A172 (cell line): ENCODE data around the gene LPGAT1. TPM values are rescaled to one million over a fixed set of nuclear protein-coding genes. Genes with fewer than 3 reads are reported as not detected.

Experiments used
- DNase-seq: peaks from one replicate; pipeline ENCODE4 v3.0.0-alpha.2; 2015; ENCODE audit warnings: low spot score
- total RNA-seq: library from RNA; depleted of rRNA; stranded (reverse); fragments of >200 nt; shearing (Covaris generic); gene quantifications from 2 replicates; pipeline ENCODE4 v1.2.3, GENCODE V29; 2014

Gene LPGAT1
- total RNA-seq, 1 experiment from 2014 or later, result 83.8 TPM

DNA sequence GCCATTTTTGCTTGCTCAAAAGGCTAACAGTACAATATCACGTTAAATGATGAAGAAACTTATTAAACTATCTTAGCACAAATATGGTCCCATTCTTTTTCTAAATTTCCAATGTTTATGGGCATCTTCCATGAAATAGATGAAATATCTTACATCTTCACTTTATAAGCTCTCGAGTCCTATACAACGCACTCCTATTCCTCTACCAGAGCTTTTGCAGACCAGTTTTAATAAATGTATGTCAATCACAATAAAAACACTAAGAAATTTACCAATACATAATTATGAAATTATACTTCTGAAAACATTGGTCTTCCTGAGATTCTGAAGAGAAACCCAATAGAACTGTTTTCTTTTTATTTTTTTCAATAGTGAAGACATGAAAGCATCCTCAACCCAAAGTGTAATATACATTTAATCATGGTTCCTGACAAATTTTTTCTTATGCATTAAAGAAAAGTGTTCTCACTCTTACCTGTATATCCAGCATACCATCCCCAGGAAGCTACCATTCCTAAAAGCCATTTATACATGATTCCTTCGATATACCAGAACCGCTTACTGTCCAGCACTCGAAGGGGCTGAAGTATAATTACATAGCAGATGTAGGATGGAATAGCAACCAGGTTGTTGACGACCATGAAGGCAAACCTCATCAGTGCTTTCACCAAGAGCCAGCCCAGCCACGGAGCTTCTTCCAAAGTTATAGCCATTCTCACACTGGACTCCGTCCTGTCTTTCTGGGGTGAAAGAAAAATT lies 1.8 kb downstream of the LPGAT1 start:
- no peak for DNase-seq

GRCh38 chr1:211827051-211827450 lies 3.5 kb downstream of the LPGAT1 start:
- DNase-seq, result no peak

- peak; percentile 55 for DNase-seq
Measured at GRCh38 chr1:211825980-211826379, 4.6 kb downstream of the LPGAT1 start.

DNA sequence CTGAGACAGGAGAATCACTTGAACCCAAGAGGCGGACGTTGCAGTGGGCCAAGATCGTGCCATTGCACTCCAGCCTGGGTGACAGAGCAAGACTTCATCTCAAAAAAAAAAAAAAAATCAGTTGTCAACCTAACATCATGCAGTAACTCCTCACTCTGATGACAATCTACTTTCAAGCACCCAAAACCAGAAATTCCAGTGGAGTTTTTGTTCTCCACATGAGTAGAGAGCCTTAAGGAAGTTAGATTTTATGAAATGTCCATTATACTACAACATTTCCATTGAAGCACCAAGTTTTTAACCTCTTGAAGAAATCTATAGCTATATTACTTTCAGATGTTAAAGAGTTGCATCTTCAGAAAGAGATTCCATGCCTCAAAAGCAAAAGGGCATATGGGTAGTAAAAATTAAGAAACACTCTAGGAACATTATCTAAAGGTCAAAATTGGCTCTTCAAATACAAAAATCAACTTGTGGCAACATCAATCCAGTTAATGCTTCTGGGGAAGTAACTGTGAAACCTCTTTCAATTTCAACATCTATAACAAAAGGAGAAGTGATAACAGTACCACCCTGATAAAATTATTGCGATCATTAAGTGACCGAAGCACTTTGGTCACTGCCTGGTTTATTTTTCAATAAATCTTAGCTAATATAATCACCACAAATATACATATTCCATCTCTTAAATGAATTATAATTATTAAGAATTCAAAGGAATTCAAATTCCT lies 7.7 kb downstream of the LPGAT1 start:
- no peak for DNase-seq

GRCh38 chr1:211816586-211816985 lies 14.0 kb downstream of the LPGAT1 start:
- DNase-seq, result no peak

DNA sequence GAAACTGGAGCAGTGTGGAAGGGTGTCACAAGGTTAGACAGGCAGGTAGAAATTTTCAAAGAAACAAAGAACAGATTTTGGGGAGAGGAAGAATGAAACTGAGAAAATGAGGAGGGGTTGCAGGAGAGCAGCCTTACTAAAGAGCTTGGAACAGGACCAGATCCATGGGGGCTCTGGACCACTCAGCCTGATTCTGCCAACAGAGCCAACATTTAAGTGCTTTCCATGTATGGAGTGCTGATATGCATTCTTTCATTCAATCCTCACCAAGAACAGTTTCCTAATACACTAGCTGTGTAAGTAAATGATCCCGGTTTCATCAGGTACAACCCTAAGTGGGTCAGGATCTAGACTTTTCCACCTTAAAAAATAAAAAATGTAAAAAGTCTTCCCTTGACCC lies 16.2 kb downstream of the LPGAT1 start:
- DNase-seq, result no peak

DNA sequence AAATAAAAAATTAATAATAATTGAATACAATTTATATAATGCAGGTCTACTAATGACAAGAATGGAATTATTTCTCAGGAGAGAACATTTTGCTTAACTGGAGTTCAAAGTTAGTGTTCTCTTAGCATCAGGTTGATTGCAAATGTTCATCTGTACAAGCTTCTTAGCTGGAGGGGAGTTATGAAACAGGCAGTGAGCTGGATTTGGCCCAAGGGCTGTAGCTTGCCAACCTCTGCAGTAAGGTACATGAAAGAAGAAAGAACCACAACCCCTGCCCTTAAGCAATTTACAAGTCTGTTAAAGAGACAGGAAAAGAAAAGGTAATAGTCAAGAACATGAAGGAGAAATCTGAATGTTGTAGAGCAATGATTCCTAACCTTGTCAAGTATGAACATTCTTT lies 17.0 kb downstream of the LPGAT1 start:
- no peak for DNase-seq

DNA sequence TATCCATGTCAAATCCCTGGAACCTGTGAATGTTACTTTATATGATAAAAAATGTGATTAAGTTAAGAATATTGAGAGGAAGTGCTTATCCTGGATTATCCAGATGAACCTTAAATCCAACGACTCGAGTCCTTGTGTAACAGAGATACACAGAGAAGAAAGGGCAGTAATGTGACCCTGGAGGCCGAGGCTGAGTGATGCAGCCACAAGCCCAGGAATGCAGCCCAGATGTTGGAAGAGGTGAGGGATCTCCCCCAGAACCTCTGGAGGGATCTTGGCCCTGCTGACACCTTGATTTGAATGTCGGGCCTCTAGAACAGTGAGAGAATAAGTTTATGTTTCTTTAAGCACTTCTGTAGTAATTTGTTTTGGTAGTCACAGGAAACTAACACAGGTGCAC lies 18.0 kb downstream of the LPGAT1 start:
- DNase-seq, result no peak

DNA sequence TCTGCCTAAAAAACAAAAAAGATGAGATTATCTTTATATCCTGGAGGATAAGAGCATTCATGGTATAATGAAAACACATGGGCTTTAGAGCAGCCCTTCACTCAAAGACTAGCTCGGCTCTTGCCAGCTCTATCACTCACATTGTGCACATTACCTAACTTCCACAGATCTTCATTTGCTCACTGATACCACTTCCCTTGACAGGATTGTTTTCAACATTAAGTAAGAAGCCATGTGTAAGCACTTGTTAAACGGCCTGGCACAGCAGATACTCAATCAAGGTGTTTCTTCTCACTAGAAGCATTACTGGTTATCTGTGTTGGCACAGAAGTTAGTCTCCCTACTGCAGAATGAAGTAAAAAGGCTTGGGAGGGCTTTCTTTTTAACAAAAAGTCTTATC lies 18.7 kb downstream of the LPGAT1 start:
- no peak for DNase-seq

GRCh38 chr1:211811126-211811525 lies 19.4 kb downstream of the LPGAT1 start:
- no peak for DNase-seq

DNA sequence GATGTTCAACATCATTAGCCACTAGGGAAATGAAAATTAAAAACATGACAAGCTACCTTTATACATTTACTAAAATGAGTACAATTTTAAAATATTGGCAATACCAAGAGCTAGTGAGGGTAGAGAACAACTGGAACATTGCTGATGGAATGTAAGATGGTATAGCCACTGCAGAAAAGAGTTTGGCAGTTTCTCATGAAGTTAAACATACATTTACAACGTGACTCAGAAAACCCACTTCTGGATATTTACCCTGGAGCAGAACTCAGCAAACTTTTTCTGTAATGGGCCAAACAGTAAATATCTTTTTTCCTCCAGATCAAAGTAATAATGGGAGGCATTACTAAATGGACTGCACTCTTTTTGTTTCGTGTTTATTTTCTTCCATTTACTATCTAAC lies 22.1 kb downstream of the LPGAT1 start:
- no peak for DNase-seq

DNA sequence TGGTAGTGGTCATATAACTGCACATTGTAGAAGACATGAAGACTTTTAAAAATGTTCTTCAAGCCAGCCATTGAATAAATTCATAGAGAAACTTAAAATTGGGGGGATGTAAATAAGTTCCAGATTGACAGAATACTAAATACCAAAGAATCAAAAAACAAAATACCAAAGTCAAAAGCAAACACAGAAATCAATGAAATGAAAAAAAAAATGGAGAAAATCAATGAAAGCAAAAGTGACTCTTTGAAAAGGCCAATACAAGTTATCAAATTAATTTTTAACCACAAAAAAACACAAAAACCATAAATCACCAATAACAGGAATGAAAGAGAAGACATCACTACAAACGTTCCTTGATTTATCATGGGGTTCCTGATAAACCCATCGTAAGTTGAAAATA lies 25.6 kb downstream of the LPGAT1 start:
- DNase-seq, result no peak

GRCh38 chr1:211800925-211801607 lies 29.5 kb downstream of the LPGAT1 start:
- no peak for DNase-seq

- no peak for DNase-seq
Measured at GRCh38 chr1:211797994-211798393, 32.6 kb downstream of the LPGAT1 start.

DNA sequence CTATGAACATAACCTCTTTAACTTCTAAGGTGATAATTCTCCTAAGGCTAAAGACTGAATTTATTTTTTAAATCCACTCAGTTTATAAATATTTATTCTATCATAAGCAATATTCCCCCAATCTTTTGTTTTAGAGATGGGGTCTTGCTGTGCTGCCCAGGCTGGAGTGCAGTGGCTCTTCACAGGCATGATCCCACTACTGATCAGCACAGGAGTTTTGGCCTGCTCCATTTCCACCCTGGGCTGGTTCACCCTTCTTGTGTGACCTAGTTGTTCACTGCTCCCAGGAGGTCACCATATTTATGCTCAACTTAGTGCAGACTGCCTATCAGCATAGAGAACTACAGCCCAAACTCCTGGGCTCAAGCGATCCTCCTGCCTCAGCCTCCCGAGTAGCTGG lies 38.6 kb downstream of the LPGAT1 start:
- DNase-seq, result no peak

DNA sequence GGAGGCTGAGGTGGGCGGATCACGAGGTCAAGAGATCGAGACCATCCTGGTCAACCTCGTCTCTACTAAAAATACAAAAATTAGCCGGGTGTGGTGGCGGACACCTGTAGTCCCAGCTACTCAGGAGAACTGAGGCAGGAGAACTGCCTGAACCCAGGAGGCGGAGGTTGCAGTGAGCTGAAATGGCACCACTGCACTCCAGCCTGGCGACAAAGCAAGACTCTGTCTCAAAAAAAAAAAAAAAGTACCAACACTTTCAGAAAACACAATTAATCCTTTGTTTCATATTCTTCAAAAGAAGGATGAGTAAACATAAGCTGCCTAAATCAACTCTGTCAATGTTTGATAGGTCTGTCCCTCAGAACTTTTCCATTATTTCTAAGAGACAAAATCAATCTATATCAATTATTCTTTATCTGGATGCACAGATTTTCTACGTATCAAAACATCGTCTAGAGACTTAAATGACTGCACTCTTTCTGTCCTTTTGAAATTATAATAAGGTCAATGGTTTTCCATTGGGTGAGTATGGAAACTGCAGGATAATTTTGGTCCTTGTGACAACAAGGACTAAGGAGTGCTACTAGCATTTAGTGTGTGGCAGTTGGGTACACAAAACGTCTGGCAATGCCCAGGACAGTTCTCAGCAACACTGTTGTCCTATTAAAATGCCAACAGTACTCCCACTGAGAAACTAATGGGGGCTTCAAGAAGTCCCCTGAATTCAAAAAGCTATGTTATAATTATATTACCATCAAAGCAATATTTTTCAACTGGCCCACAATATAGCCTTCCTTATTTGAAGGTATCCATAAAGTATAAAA lies 40.7 kb downstream of the LPGAT1 start:
- no peak for DNase-seq

- DNase-seq, result no peak
Measured at GRCh38 chr1:211788626-211789025, 41.9 kb downstream of the LPGAT1 start.

GRCh38 chr1:211783897-211784296 lies 46.7 kb downstream of the LPGAT1 start:
- no peak for DNase-seq

DNA sequence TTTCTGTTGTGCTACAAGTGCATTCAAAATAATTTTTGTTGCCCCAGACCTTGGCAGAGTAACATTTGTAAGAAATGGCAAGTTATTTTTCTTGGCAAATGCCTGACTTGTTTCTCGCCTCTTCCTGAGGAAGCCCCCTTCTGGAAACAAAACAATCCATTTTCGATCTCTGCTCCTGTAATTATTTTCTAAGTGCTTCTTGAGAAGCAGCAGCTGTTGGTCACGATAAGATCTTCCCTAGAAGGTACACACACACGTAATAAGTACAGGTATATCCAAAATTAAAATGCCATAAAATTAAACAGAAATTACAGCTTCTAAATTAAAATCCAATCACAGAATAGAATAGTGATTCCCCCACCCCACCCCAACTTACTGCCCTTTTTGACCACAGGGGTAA lies 47.3 kb downstream of the LPGAT1 start:
- no peak for DNase-seq

GRCh38 chr1:211781260-211781659 lies 49.3 kb downstream of the LPGAT1 start:
- no peak for DNase-seq

GRCh38 chr1:211775170-211775569 lies 55.4 kb downstream of the LPGAT1 start:
- DNase-seq, result no peak

- DNase-seq, result no peak
Measured at GRCh38 chr1:211764701-211765100, 65.9 kb downstream of the LPGAT1 start.
